PC-9 (cell line): ENCODE results near the gene PBXIP1. TPM values are rescaled to one million over a fixed set of nuclear protein-coding genes. Genes with fewer than 3 reads are reported as not detected.

ENCODE experiments used
- BruUV-seq: library from RNA; stranded (reverse); fragments of 400-500 nt; replicated peaks from 2 replicates; lab custom pipeline; 2021; lab: Mats Ljungman, UMichigan
- CTCF ChIA-PET: fragments of 300-600 bp; sonication (Branson Sonifier 250); formaldehyde crosslinking; loops from one replicate; lab custom pipeline; 2022; ENCODE audit warnings: antibody characterized with exemption; lab: Charles Lee
- POLR2A ChIA-PET: fragments of 300-600 bp; sonication (Branson Sonifier 250); formaldehyde crosslinking; loops from one replicate; lab custom pipeline; 2022; ENCODE audit warnings: antibody characterized with exemption; ENCODE audit not compliant: unreplicated experiment; lab: Charles Lee
- DNase-seq, 2 experiments: peaks; one replicate each; pipeline versions ENCODE4 v3.0.0 to v3.0.0-alpha.2; 2015 to 2022; ENCODE audit warnings: mixed read lengths in 1 of 2
- H2AFZ ChIP-seq: fragments of 200-600 bp; sonication (generic); 2 replicates; pipeline ENCODE4 v1.8.1; 2017; ENCODE audit warnings: antibody characterized with exemption
- H3F3A ChIP-seq: fragments of 200-600 bp; sonication (generic); 2 replicates; pipeline ENCODE4 v1.8.1; 2017; ENCODE audit warnings: antibody characterized with exemption, mild to moderate bottlenecking, low read depth; ENCODE audit not compliant: insufficient read depth
- H3K27ac ChIP-seq: fragments of 200-600 bp; sonication (generic); 2 replicates; pipeline ENCODE4 v1.6.1; 2016; ENCODE audit warnings: mixed run types
- H3K27me3 ChIP-seq: fragments of 200-600 bp; sonication (generic); 2 replicates; pipeline ENCODE4 v1.6.1; 2016; ENCODE audit warnings: low read depth, mixed run types; ENCODE audit not compliant: insufficient read depth
- H3K36me3 ChIP-seq: fragments of 200-600 bp; sonication (generic); 2 replicates; pipeline ENCODE4 v1.6.1; 2016; ENCODE audit warnings: low read depth, mixed run types
- H3K4me1 ChIP-seq: fragments of 200-600 bp; sonication (generic); replicated peaks from 2 replicates; pipeline ENCODE4 v1.6.1; 2016; ENCODE audit warnings: mixed run types; ENCODE audit not compliant: insufficient read depth
- H3K4me2 ChIP-seq: fragments of 200-600 bp; sonication (generic); 2 replicates; pipeline ENCODE4 v1.6.1; 2017; ENCODE audit warnings: mixed run types
- H3K4me3 ChIP-seq: fragments of 200-600 bp; sonication (generic); 2 replicates; pipeline ENCODE4 v1.6.1; 2016; ENCODE audit warnings: mixed run types
- H3K79me2 ChIP-seq: fragments of 200-600 bp; sonication (generic); 2 replicates; pipeline ENCODE4 v1.6.1; 2017; ENCODE audit warnings: low read depth, mixed run types
- H3K9me2 ChIP-seq: fragments of 200-600 bp; sonication (generic); 2 replicates; pipeline ENCODE4 v1.8.1; 2017; ENCODE audit warnings: mild to moderate bottlenecking; ENCODE audit not compliant: insufficient read depth
- H3K9me3 ChIP-seq: fragments of 200-600 bp; sonication (generic); 2 replicates; pipeline ENCODE4 v1.8.1; 2016; ENCODE audit warnings: low read depth; ENCODE audit not compliant: insufficient read depth
- H4K20me1 ChIP-seq: fragments of 200-600 bp; sonication (generic); 2 replicates; pipeline ENCODE4 v1.8.1; 2017; ENCODE audit not compliant: insufficient read depth
- CTCF ChIP-seq: fragments of 200-600 bp; sonication (generic); conservative IDR thresholded peaks from 2 replicates; pipeline ENCODE4 v1.6.1; 2017; ENCODE audit warnings: mixed run types, antibody characterized with exemption, mild to moderate bottlenecking, moderate library complexity
- EZH2 ChIP-seq: fragments of 200-600 bp; sonication (generic); IDR thresholded peaks from 2 replicates; pipeline ENCODE4 v1.8.0; 2017; ENCODE audit warnings: antibody characterized with exemption, low read depth
- intact Hi-C: fragments of 100-400 bp; cut with micrococcal nuclease; formaldehyde crosslinking; loops from one replicate; pipeline ENCODE4 v1.10.0; 2022; ENCODE audit not compliant: unreplicated experiment
- total RNA-seq: library from RNA; stranded (reverse); gene quantifications from 2 replicates; pipeline ENCODE4 v1.2.3, GENCODE V29; 2021

The PBXIP1 gene
- total RNA-seq, 1 experiment from 2014 or later = 40.2 TPM

GRCh38 chr1:154945160-154945961 lies 10.5 kb downstream of the PBXIP1 start:
- Histone ChIP-seq H3K27ac (no peak overlapping the region), H3F3A (no peaks in the 10 kb centered on the region), H3K27me3 (no peaks in the 10 kb centered on the region), H4K20me1 (no peaks in the 10 kb centered on the region), H3K79me2 (no peaks in the 10 kb centered on the region), H3K4me2 (no peak overlapping the region), H3K4me3 (no peak overlapping the region), H3K36me3 (no peaks in the 10 kb centered on the region), H3K9me3 (no peaks in the 10 kb centered on the region), H3K4me1 (peaks cover 12% of the 10 kb centered on the region; the same call in 1 of the 2 replicates), H2AFZ (no peak overlapping the region), H3K9me2 (no peaks in the 10 kb centered on the region)
- POLR2A ChIA-PET = no interaction called here
- DNase-seq = no peak
- BruUV-seq = no TSS peak
- intact Hi-C loops = no loop called here
- CTCF ChIA-PET = no interaction called here
- TF ChIP-seq EZH2 (no peak), CTCF (no peak)

- CTCF ChIA-PET = interaction anchor here (0.6 to 1.5 kb wide), 6 partner anchors 10 to 275 kb away, joined by 3 to 10 read pairs (median 3); no protein-coding TSS in a partner anchor
- no peaks in the 10 kb centered on the region for H3K36me3 ChIP-seq
- H3F3A ChIP-seq = no peaks in the 10 kb centered on the region
- H3K9me3 ChIP-seq = no peaks in the 10 kb centered on the region
- H3K27ac ChIP-seq = no peak overlapping the region
- POLR2A ChIA-PET = no interaction called here
- TSS peak; percentile 17 for BruUV-seq
- no peaks in the 10 kb centered on the region for H3K9me2 ChIP-seq
- H3K4me3 ChIP-seq = no peak overlapping the region
- DNase-seq = no peak
- no peak overlapping the region for H3K4me2 ChIP-seq
- H3K4me1 ChIP-seq = peaks cover 19% of the 10 kb centered on the region
- H3K79me2 ChIP-seq = no peaks in the 10 kb centered on the region
- no peak overlapping the region for H2AFZ ChIP-seq
- no peaks in the 10 kb centered on the region for H4K20me1 ChIP-seq
- intact Hi-C loops = no loop called here
- TF ChIP-seq EZH2 (no peak), CTCF (no peak)
- H3K27me3 ChIP-seq = no peaks in the 10 kb centered on the region
Measured at GRCh38 chr1:154944401-154945159, 11.3 kb downstream of the PBXIP1 start.

DNA sequence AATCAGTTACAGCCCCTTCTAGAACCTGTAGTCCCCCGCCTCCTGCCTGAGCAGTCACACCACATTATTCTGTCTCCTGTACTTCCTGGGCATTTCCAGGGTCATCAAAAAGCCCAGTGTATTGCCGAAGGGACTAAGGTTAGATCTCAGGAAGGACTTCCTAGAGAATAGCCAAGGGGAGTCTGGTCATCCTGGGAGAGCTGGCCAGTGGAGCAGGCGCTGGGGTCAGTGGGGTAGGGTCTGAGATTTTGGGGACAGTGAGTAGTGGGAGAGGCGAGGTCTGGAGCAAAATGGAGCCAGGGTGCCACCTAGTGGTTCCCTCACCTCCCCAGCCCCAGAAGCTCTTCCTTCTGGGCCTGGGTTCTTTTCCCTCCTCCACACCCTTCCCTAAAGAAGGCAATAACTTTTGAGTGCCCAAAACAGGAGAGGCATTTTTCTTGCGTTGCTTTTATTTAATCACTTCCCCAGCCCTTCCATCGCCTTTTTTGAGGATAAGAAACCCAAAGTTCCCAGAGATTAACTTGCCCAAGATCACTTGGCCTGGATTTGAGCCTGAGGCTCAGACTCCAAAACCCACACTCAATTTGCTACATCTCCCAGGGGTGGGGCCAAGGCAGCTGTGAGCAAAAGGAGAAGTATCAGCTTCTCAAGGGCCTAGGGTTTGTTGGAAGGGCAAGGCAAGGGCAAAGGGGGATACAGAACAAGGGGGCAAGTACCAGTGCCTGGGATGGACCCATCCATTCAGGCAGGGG lies 12.1 kb downstream of the PBXIP1 start:
- no peak overlapping the region for H3K27ac ChIP-seq
- TF ChIP-seq CTCF (peak; percentile 84), EZH2 (no peak)
- no peak overlapping the region for H3K4me3 ChIP-seq
- no peaks in the 10 kb centered on the region for H3K36me3 ChIP-seq
- H4K20me1 ChIP-seq = no peaks in the 10 kb centered on the region
- H3K4me1 ChIP-seq = peaks cover 26% of the 10 kb centered on the region
- H3K4me2 ChIP-seq = no peak overlapping the region
- no TSS peak for BruUV-seq
- intact Hi-C loops = no loop called here
- POLR2A ChIA-PET = interaction anchor here (0.6 kb wide), 1 partner anchor 26 kb away, joined by 8 read pairs; no protein-coding TSS in a partner anchor
- DNase-seq = peak in 1 of 2 experiments; percentile 35
- H3K9me2 ChIP-seq = no peaks in the 10 kb centered on the region
- H3K79me2 ChIP-seq = no peaks in the 10 kb centered on the region
- no peak overlapping the region for H2AFZ ChIP-seq
- H3K9me3 ChIP-seq = no peaks in the 10 kb centered on the region
- H3F3A ChIP-seq = peaks cover 2% of the 10 kb centered on the region; the same call in 1 of the 2 replicates
- H3K27me3 ChIP-seq = no peaks in the 10 kb centered on the region
- CTCF ChIA-PET = interaction anchor here (0.6 to 1.5 kb wide), 7 partner anchors 11 to 384 kb away, joined by 3 to 10 read pairs (median 3); no protein-coding TSS in a partner anchor
